HepG2 (cell line): ENCODE results near the gene MRPL20. TPM values are rescaled to one million over a fixed set of nuclear protein-coding genes. Genes with fewer than 3 reads are reported as not detected.

ENCODE experiments used
- ATAC-seq: fragments of 200-7000 bp; cut with Tn5 transposase; 3 replicates; pipeline ENCODE4 v1.9.1; 2020; ENCODE audit warnings: mild to moderate bottlenecking, moderate library complexity
- BruUV-seq: library from RNA; stranded (reverse); fragments of 400-500 nt; replicated peaks from 2 replicates; lab custom pipeline; 2021; lab: Mats Ljungman, UMichigan
- CTCF ChIA-PET: fragments of 300-600 bp; formaldehyde crosslinking; extraction: SDS; loops from one replicate; lab custom pipeline; 2021; ENCODE audit warnings: low total read pairs, inconsistent platforms, low intra/inter-chr PET ratio; lab: Yijun Ruan, JAX
- POLR2A ChIA-PET: fragments of 350-600 bp; sonication (Branson Sonifier 250); formaldehyde crosslinking; loops from one replicate; lab custom pipeline; 2020; ENCODE audit warnings: antibody characterized with exemption, inconsistent platforms; lab: Yijun Ruan, JAX
- DNase-seq: peaks from one replicate; pipeline ENCODE4 v3.0.0-alpha.2; 2015; ENCODE audit warnings: low spot score
- FAIRE-seq: peaks from 3 replicates; lab custom pipeline; 2011; peaks lifted over from hg19 to GRCh38; lab: Jason Lieb, UNC
- H2AFZ ChIP-seq: one replicate; pipeline ENCODE4 v1.6.1; 2011; ENCODE audit warnings: low read length, inconsistent platforms
- H3K27ac ChIP-seq: fragments of 300-600 bp; 3 replicates; pipeline ENCODE4 v1.8.0; 2011; ENCODE audit warnings: mixed run types, mild to moderate bottlenecking, mixed read lengths, low read length, inconsistent platforms; ENCODE audit not compliant: insufficient read depth; ENCODE audit errors: extremely low read length
- H3K27me3 ChIP-seq, 2 experiments: fragments of 200-600 bp in 1 of 2; 2 replicates in 1 of 2; 3 replicates in 1 of 2; pipeline versions ENCODE4 v1.6.0 to v1.8.0; 2011; ENCODE audit warnings: low read length in 2 of 2, mild to moderate bottlenecking in 2 of 2, moderate library complexity in 2 of 2, inconsistent platforms in 1 of 2; ENCODE audit not compliant: insufficient read depth in 2 of 2, control insufficient read depth in 1 of 2
- H3K36me3 ChIP-seq, 2 experiments: fragments of 200-600 bp in 1 of 2; replicated peaks in 1 of 2; 2 replicates in 1 of 2; 3 replicates in 1 of 2; pipeline versions ENCODE4 v1.5.1 to v1.8.0; 2011; ENCODE audit warnings: low read length in 2 of 2, inconsistent platforms in 1 of 2; ENCODE audit not compliant: insufficient read depth in 2 of 2, control insufficient read depth in 1 of 2
- H3K4me1 ChIP-seq: 2 replicates; pipeline ENCODE4 v1.5.1; 2012; ENCODE audit warnings: low read length, inconsistent platforms; ENCODE audit not compliant: insufficient read depth
- H3K4me2 ChIP-seq: 2 replicates; pipeline ENCODE4 v1.6.0; 2011; ENCODE audit warnings: low read depth, low read length, inconsistent platforms
- H3K4me3 ChIP-seq, 3 experiments: fragments of 200-600 bp in 1 of 3; sonication (generic), shearing (Covaris generic) in 1 of 3; replicated peaks in 1 of 3; 2 replicates each; pipeline ENCODE4 v1.5.1; 2011 to 2016; ENCODE audit warnings: low read length in 3 of 3, inconsistent platforms in 2 of 3, low read depth in 2 of 3, mild to moderate bottlenecking in 2 of 3, control low read depth in 1 of 3, mixed read lengths in 1 of 3; ENCODE audit not compliant: insufficient read depth in 1 of 3
- H3K79me2 ChIP-seq: one replicate; pipeline ENCODE4 v1.6.1; 2011; ENCODE audit warnings: low read length, inconsistent platforms; ENCODE audit not compliant: insufficient read depth
- H3K9ac ChIP-seq: 2 replicates; pipeline ENCODE4 v1.6.0; 2011; ENCODE audit warnings: mild to moderate bottlenecking, low read depth, low read length, inconsistent platforms; ENCODE audit not compliant: insufficient read depth
- H3K9me3 ChIP-seq: 2 replicates; pipeline ENCODE4 v1.5.1; 2012; ENCODE audit warnings: mild to moderate bottlenecking, low read length
- H4K20me1 ChIP-seq: 2 replicates; pipeline ENCODE4 v1.6.0; 2011; ENCODE audit warnings: inconsistent platforms, mild to moderate bottlenecking, low read length, moderate library complexity; ENCODE audit not compliant: insufficient read depth
- AGO2 ChIP-seq: fragments of 200-400 bp; formaldehyde crosslinking; optimal IDR thresholded peaks from 2 replicates; pipeline ENCODE3; 2017; ENCODE audit warnings: mild to moderate bottlenecking, low read depth, low read length, moderate library complexity
- ATF7 ChIP-seq, 2 experiments: fragments of 450-650 bp in 1 of 2; sonication (generic) in 1 of 2; formaldehyde crosslinking in 1 of 2; IDR thresholded peaks; 2 replicates each; pipeline versions ENCODE4 v1.4.0 to v1.6.1; 2016 to 2020; ENCODE audit warnings: antibody characterized with exemption in 1 of 2, mild to moderate bottlenecking in 1 of 2, missing genetic modification reagents in 1 of 2
- CC2D1A ChIP-seq: sonication (generic); formaldehyde crosslinking; IDR thresholded peaks from 2 replicates; pipeline ENCODE4 v1.8.1; 2023; ENCODE audit warnings: mild to moderate bottlenecking, missing genetic modification reagents
- CENPX ChIP-seq: sonication (generic); formaldehyde crosslinking; IDR thresholded peaks from 2 replicates; pipeline ENCODE4 v1.9.0; 2021; ENCODE audit warnings: mild to moderate bottlenecking, missing genetic modification reagents, moderate library complexity
- DR1 ChIP-seq: sonication (generic); formaldehyde crosslinking; IDR thresholded peaks from 2 replicates; pipeline ENCODE4 v1.8.0; 2021; ENCODE audit warnings: mild to moderate bottlenecking, missing genetic modification reagents, inconsistent platforms
- HOXA5 ChIP-seq: sonication (generic); formaldehyde crosslinking; IDR thresholded peaks from 2 replicates; pipeline ENCODE4 v1.4.0; 2020; ENCODE audit warnings: missing genetic modification reagents
- MEF2D ChIP-seq: sonication (generic); formaldehyde crosslinking; IDR thresholded peaks from 2 replicates; pipeline ENCODE4 v1.5.1; 2020; ENCODE audit warnings: mild to moderate bottlenecking, missing genetic modification reagents
- MTA1 ChIP-seq: sonication (generic); formaldehyde crosslinking; IDR thresholded peaks from 2 replicates; pipeline ENCODE4 v1.4.0; 2020; ENCODE audit warnings: missing genetic modification reagents, mild to moderate bottlenecking, borderline replicate concordance
- NCOR1 ChIP-seq: fragments of 200-600 bp; sonication (generic); IDR thresholded peaks from 2 replicates; pipeline ENCODE4 v1.7.0; 2017; ENCODE audit warnings: antibody characterized with exemption, low read length, borderline replicate concordance
- NR2F1 ChIP-seq, 2 experiments: fragments of 450-650 bp in 1 of 2; formaldehyde crosslinking in 1 of 2; IDR thresholded peaks; 2 replicates each; pipeline versions ENCODE4 v1.5.0 to v1.6.1; 2016 to 2020; ENCODE audit warnings: mild to moderate bottlenecking in 1 of 2, missing compliant biosample characterization in 1 of 2, missing genetic modification reagents in 1 of 2, moderate library complexity in 1 of 2
- ONECUT2 ChIP-seq: sonication (generic); formaldehyde crosslinking; IDR thresholded peaks from 2 replicates; pipeline ENCODE4 v1.4.0; 2020; ENCODE audit warnings: missing genetic modification reagents
- SNAPC2 ChIP-seq: sonication (generic); formaldehyde crosslinking; IDR thresholded peaks from 2 replicates; pipeline ENCODE4 v1.8.1; 2022; ENCODE audit warnings: mild to moderate bottlenecking, missing genetic modification reagents
- TOPORS ChIP-seq: sonication (generic); formaldehyde crosslinking; IDR thresholded peaks from 2 replicates; pipeline ENCODE4 v1.8.0; 2023; ENCODE audit warnings: mild to moderate bottlenecking, missing genetic modification reagents
- ZBTB25 ChIP-seq: IDR thresholded peaks from 2 replicates; pipeline ENCODE4 v1.6.1; 2018; ENCODE audit warnings: missing genetic modification reagents
- ZMYM3 ChIP-seq: sonication (generic); formaldehyde crosslinking; IDR thresholded peaks from 2 replicates; pipeline ENCODE4 v1.5.1; 2020; ENCODE audit warnings: mild to moderate bottlenecking, missing genetic modification reagents
- ZNF143 ChIP-seq: sonication (generic); formaldehyde crosslinking; IDR thresholded peaks from 2 replicates; pipeline ENCODE4 v1.4.0; 2020; ENCODE audit warnings: missing genetic modification reagents
- ZNF432 ChIP-seq: sonication (generic); formaldehyde crosslinking; IDR thresholded peaks from 2 replicates; pipeline ENCODE4 v1.5.0; 2020; ENCODE audit warnings: missing genetic modification reagents, mild to moderate bottlenecking, borderline replicate concordance
- ZNF460 ChIP-seq: sonication (generic); formaldehyde crosslinking; IDR thresholded peaks from 2 replicates; pipeline ENCODE4 v1.5.1; 2020; ENCODE audit warnings: missing genetic modification reagents, mild to moderate bottlenecking, borderline replicate concordance
- ZNF607 ChIP-seq: sonication (generic); formaldehyde crosslinking; IDR thresholded peaks from 2 replicates; pipeline ENCODE4 v1.5.1; 2020; ENCODE audit warnings: missing genetic modification reagents, mild to moderate bottlenecking, borderline replicate concordance
- ZNF678 ChIP-seq: sonication (generic); formaldehyde crosslinking; IDR thresholded peaks from 2 replicates; pipeline ENCODE4 v1.4.0; 2020; ENCODE audit warnings: mild to moderate bottlenecking, missing genetic modification reagents
- ZNF770 ChIP-seq: sonication (generic); formaldehyde crosslinking; IDR thresholded peaks from 2 replicates; pipeline ENCODE4 v1.5.0; 2020; ENCODE audit warnings: mild to moderate bottlenecking, missing genetic modification reagents
- WGBS: methylation state at CpG from one replicate; pipeline ENCODE4 v1.1.6; 2017; ENCODE audit warnings: low lambda C conversion rate; 5-methylcytosine and 5-hydroxymethylcytosine counted together
- in situ Hi-C: cut with HindIII; loops from 2 replicates; pipeline ENCODE4 v1.10.0; 2017; ENCODE audit warnings: low pct_unique_long_range_greater_than_20kb; ENCODE audit not compliant: extremely low pct_ligation_motif_present
- intact Hi-C: fragments of 100-400 bp; cut with micrococcal nuclease; formaldehyde crosslinking; loops from one replicate; pipeline ENCODE4 v1.10.0; 2022; ENCODE audit not compliant: unreplicated experiment
- polyA plus RNA-seq, 8 experiments: library from polyadenylated mRNA; depleted of rRNA in 3 of 8; stranded (reverse) in 7 of 8; unstranded in 1 of 8; fragments of >200 nt; fragmentation: Illumina TruSeq in 4 of 8; extraction: Trizol in 4 of 8; gene quantifications; 2 replicates each; pipeline versions ENCODE4 v1.2.1 to v1.2.3, GENCODE V29; 2011 to 2016; ENCODE audit warnings: low read depth in 4 of 8, missing spikeins in 1 of 8, mixed read lengths in 1 of 8; ENCODE audit not compliant: insufficient read depth in 1 of 8
- total RNA-seq, 5 experiments: library from RNA; depleted of rRNA; stranded (reverse); fragments of >200 nt; fragmentation: Illumina TruSeq; extraction: Trizol; gene quantifications; 2 replicates each; pipeline ENCODE4 v1.2.3, GENCODE V29; 2016; ENCODE audit warnings: low read depth in 1 of 5

MRPL20 gene
- total and polyA plus RNA-seq, 2 of the 13 experiments (the other 11 are each of a cell fraction or from before 2014, with no cell fraction given), result 59.2 to 127 TPM

- peak overlapping the region; percentile 96 for H3K9ac ChIP-seq
- H3K36me3 ChIP-seq, result peaks cover 5 to 12% of the 10 kb centered on the region in 2 experiments; a peak in 3 of 5 replicates
- peak overlapping the region; percentile 91 for H3K27ac ChIP-seq
- intact Hi-C loops, result loop anchor here (5.0 kb wide), 1 partner anchor 35 kb away; no protein-coding TSS in a partner anchor
- CTCF ChIA-PET, result interaction anchor here (1.3 kb wide), 1 partner anchor 33 kb away, joined by 3 read pairs; no protein-coding TSS in a partner anchor
- H3K4me1 ChIP-seq, result peaks cover 42% of the 10 kb centered on the region
- ATAC-seq (peak; percentile 39), FAIRE-seq (no peak), DNase-seq (no peak)
- peak overlapping the region; percentile 81 for H3K4me2 ChIP-seq
- in situ Hi-C loops, result no loop called here
- 6% methylated on average over 15 of the region's 41 CpGs for WGBS
- no peaks in the 10 kb centered on the region for H3K27me3 ChIP-seq
- H3K9me3 ChIP-seq, result no peaks in the 10 kb centered on the region
- POLR2A ChIA-PET, result interaction anchor here (0.7 to 12.4 kb wide), 15 partner anchors 8 to 104 kb away, joined by 3 to 355 read pairs (median 4); partner anchors contain the start of genes ANKRD65, AURKAIP1, CCNL2 and VWA1
- no TSS peak for BruUV-seq
- H3K79me2 ChIP-seq, result peaks cover 38% of the 10 kb centered on the region
- H4K20me1 ChIP-seq, result peaks cover 18% of the 10 kb centered on the region; the same call in 1 of the 2 replicates
- peak overlapping the region; percentile 81 to 89 (median 87) for H3K4me3 ChIP-seq
- no peak overlapping the region for H2AFZ ChIP-seq
- TF ChIP-seq CENPX (CRISPR knock-in tag) (0 out of 2 replicates have a peak, but pooled peaks have one; percentile 9), DR1 (CRISPR knock-in tag) (no peak), NCOR1 (peak; percentile 48), ZMYM3 (CRISPR knock-in tag) (peak; percentile 79), ZNF607 (CRISPR knock-in tag) (peak; percentile 67; the same call in 1 of the 2 replicates), ZNF143 (no peak), MEF2D (CRISPR knock-in tag) (0 out of 2 replicates have a peak, but pooled peaks have one; percentile 8), AGO2 (peak; percentile 83), ZNF678 (0 out of 2 replicates have a peak, but pooled peaks have one; percentile 14), MTA1 (CRISPR knock-in tag) (peak; percentile 4; the same call in 1 of the 2 replicates), ZNF432 (0 out of 2 replicates have a peak, but pooled peaks have one; percentile 13), ZNF770 (CRISPR knock-in tag) (peak; percentile 99), ATF7 (IDR thresholded peaks at IDR 0.05) (no peak), ATF7 (CRISPR knock-in tag; IDR thresholded peaks at IDR 0.05) (peak; percentile 1; the same call in 1 of the 2 replicates), TOPORS (peak; percentile 8), NR2F1 (CRISPR knock-in tag; IDR thresholded peaks at IDR 0.05) (no peak), ZNF460 (CRISPR knock-in tag) (peak; percentile 46; the same call in 1 of the 2 replicates), CC2D1A (CRISPR knock-in tag) (no peak), HOXA5 (CRISPR knock-in tag) (0 out of 2 replicates have a peak, but pooled peaks have one; percentile 16), ZBTB25 (CRISPR knock-in tag) (no peak), SNAPC2 (0 out of 2 replicates have a peak, but pooled peaks have one; percentile 32), ONECUT2 (CRISPR knock-in tag) (0 out of 2 replicates have a peak, but pooled peaks have one; percentile 15)
Measured at GRCh38 chr1:1407636-1408318, 684 bp upstream of the MRPL20 start.
